Keratinocyte (primary cell): ENCODE measurements around the gene SDK2.

Experiments used
- CTCF ChIP-seq, 3 experiments: IDR thresholded peaks in 1 of 3; conservative IDR thresholded peaks in 1 of 3; optimal IDR thresholded peaks in 1 of 3; 2 replicates in 2 of 3; 3 replicates in 1 of 3; pipeline versions ENCODE3 to v1.5.1; 2011; ENCODE audit warnings: low read length in 3 of 3, mild to moderate bottlenecking in 3 of 3, moderate library complexity in 2 of 3, control low read depth in 1 of 3, inconsistent platforms in 1 of 3; ENCODE audit not compliant: insufficient read depth in 2 of 3; ENCODE audit errors: extremely low read depth in 1 of 3
- EZH2 ChIP-seq: IDR thresholded peaks from one replicate; pipeline ENCODE4 v1.6.1; 2012; ENCODE audit warnings: inconsistent platforms, mild to moderate bottlenecking, low read length, moderate library complexity

GRCh38 chr17:73423806-73424205, 220.4 kb downstream of the SDK2 start:
- TF ChIP-seq CTCF (optimal IDR thresholded peaks at IDR 0.05 in 1 of 3, IDR thresholded peaks at IDR 0.05 in 1 of 3, conservative IDR thresholded peaks at IDR 0.05 in 1 of 3; ENCODE audit: extremely low read depth in 1 of 3, insufficient read depth in 2 of 3, low read length in 3 of 3) = no peak
- TF ChIP-seq EZH2 = no peak
